HG03442 (cell line): Measurements from ENCODE around the gene DPP3.
A peak's percentile ranks its signal among the peaks of the same experiment; 100 is the strongest.

Experiments used
- ATAC-seq: cut with Tn5 transposase; IDR thresholded peaks from one replicate; pipeline ENCODE4 v1.9.1; 2021; ENCODE audit warnings: mild to moderate bottlenecking, moderate library complexity; ENCODE audit not compliant: unreplicated experiment

The DPP3 gene

DNA sequence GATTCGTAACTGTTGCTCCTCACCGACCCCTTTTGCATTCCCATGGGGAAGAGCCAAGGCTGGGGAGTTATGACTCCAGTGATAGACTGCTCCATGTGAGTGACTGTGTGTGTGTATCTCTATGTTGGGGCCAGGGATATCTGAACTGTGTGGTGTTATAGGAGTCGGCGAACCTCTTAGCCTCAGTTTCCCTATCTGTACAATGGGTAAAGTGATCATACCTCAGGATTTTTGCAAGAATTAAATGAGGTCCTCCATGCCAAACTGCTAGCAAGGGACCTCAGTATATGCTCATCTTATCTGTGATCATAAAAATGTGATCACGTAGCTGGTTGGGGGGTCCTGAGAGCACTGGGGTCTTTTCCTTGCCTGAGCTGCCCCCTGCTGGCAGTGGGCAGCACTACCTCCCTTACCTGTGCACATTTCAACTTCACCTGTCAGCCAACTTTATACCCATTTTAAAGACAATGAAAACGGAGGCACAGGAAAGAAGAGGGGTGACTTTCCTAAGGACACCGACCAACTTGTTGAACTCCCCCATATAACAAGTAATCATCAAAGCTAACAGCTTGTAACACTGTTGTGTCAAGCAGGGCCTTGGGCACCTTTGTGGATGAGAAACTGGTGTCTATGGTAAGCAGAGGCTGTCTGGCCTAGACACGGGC lies 1.4 kb upstream of the DPP3 start:
- no peak for ATAC-seq

DNA sequence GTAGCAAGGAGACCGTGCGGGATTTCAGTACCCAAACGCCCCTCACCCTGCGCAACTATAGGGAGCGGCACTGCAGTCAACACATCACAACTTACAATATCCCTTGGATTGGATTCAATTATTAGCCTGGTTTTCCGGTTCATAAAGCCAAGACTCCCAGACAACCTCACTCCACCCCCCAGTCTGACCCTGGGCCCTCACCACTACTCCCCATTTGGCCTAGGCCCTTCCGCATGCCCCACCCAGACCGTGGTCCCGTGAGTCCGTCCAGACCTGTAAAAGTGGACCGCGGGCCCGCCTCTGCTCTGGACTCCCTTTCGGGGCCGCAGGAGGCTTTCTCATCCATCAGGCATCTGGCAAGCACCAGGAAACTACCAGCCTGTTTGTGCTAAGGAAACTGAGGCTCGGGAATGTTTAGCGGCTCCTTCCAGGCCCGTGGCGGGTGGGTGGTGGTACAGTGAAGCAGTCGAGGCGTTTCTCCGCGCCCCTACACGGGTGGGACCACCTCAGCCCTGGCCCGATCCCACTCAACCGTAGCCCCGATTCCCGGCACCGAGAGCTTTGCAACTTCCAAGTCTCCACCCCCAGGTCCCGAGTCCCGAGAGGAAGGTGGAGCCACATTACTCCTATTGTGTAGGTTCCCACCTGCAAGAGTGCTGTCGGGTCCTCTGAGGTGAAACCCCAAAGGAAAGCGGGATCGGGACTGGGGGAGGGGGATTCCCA lies 679 bp upstream of the DPP3 start:
- peak; percentile 7 for ATAC-seq

DNA sequence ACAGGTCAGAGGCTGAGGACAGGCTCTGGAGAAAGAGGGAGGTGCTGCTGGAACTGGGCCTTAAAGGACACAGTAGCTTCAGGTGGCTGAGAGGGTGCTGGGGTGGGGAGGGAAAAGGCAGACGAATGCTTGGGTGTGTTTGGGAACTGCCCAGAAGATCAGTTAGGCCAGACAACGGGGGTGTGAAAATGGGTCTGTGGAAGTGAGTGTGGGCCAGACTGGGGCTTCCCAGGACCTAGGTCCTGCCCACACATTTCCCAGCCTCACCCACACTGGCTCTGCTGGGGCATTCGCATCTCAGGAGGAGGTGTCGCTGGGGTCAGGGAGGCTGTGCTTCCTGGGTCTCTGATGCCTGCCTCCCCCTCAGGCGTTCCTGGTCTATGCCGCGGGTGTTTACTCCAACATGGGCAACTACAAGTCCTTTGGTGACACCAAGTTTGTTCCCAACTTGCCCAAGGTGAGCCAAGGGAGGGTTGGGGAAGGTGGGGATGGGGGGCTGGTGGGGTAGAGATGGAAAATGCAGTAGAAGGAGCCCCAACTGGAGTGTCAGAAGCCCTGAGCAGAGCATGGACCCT lies 4.7 kb downstream of the DPP3 start:
- no peak for ATAC-seq

DNA sequence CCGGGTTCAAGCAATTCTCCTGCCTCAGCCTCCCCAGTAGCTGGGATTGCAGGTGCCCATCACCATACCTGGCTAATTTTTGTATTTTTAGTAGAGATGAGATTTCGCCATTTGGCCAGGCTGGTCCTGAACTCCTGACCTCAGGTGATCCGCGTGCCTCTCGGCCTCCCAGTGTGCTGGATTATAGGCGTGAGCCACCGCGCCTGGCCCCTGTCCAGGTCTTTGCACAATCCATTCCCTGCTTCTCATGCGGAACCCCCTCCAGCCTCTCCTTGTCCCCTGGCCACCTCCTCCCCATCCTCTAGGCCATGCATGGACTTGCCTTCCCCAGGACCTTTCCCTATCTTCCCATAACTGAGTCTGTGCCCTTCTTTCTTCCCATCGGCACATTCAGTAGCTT lies 8.7 kb downstream of the DPP3 start:
- no peak for ATAC-seq

DNA sequence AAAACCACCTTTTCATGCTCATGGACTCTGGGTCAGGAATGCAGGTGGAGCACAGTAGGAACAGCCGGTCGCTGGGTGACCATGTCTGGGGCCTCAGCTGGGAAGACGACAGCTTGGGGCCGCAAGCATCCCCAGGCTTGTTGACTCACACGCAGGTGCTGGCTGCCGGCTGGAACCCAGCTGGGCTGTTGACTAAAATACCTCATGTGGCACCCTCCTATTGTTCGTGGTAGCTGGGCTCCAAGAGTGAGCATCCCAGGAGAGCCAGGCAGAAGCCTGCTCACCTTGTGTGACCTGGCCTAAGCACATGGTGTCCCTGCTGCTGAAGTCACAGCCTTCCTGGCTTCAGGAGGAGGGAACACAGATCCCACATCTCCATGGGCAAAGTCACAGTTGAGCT lies 9.4 kb downstream of the DPP3 start:
- no peak for ATAC-seq

DNA sequence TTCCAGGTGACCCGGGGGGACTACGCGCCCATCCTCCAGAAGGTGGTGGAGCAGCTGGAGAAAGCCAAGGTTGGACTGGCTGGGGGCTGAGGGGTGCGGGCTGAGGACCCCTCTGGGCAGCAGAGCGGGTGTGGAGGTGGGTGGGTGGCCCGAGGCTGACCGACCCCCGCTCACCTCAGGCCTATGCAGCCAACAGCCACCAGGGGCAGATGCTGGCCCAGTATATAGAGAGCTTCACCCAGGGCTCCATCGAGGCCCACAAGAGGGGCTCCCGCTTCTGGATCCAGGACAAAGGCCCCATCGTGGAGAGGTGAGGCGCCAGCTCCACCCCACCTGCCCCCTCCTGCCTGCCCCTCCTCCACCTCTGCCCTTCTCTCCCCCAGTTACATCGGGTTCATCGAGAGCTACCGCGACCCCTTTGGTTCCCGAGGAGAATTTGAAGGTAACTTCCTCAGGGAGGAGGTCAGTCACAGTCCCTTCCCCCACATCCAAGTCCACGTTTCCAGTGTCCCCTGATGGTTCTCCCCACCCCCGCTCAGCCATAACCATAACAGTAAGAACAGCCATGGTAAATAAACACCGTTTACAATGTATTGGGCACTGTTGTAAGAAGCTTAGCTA lies 11.2 kb downstream of the DPP3 start:
- ATAC-seq: no peak

DNA sequence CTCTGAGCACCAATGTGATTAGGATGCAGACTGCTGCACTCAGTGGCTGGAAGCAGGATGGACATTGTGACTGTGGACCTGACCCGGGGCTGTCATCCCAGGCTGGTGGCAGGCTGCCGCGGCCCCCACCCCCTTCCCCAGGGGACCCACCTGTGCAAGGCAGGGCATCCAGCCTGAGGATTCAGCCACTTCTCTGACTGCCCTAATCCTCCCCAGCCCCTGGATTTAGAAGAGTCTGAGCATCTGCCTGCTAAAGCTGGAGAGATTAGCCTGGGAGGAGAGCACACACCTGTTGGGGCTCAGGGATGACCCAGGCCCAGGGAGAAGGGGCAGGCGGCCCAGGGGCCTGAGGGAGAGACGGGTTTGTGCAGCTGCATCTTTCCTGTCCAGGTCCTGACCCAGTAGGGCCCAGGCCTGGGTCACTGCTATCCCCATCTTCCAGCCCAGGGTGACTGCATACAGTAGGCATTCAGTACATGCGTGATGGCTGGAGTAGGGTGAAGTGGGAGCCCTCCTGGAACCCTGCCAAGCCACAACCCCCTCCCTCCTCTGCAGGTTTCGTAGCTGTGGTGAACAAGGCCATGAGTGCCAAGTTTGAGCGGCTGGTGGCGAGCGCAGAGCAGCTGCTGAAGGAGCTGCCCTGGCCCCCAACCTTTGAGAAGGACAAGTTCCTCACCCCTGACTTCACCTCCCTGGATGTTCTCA lies 12.1 kb downstream of the DPP3 start:
- ATAC-seq: no peak

DNA sequence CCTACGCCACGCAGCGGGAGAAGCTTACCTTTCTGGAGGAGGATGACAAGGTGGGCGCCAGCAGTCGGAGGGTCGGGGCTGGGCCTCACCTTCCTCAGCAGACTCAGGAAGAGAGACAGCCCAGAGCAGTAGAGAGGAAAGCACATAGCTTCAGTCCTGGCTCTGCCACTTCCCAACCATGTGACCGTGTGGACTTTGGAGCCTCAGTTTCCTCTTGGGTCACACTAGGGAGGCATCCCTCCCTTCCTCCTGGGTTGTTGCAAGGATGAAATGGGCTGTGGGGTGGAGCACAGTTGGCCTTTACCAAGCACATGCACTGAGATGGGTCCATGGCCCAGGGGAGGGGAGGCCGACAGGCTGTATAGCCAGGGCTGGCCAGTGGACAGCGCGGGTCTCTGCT lies 12.9 kb downstream of the DPP3 start:
- ATAC-seq: no peak

DNA sequence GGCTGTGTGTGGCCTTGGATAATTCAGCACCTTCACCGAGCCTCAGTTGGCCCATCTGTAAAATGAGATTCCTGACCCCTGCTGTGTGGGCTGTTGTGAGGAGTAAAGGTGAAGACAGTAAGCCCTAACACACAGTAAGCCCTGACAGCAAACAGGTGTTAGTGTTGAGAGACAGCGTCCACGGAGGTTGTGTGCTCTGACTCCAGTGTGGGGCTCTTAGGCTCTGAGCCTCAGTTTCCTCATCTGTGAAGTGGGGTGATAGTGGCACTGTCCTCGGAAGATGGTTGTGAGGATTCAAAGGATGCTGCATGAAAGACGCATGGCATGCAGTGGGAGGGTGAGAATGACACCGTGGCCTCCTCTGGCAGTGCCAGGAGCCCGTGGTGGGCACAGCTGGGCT lies 14.2 kb downstream of the DPP3 start:
- ATAC-seq: no peak

DNA sequence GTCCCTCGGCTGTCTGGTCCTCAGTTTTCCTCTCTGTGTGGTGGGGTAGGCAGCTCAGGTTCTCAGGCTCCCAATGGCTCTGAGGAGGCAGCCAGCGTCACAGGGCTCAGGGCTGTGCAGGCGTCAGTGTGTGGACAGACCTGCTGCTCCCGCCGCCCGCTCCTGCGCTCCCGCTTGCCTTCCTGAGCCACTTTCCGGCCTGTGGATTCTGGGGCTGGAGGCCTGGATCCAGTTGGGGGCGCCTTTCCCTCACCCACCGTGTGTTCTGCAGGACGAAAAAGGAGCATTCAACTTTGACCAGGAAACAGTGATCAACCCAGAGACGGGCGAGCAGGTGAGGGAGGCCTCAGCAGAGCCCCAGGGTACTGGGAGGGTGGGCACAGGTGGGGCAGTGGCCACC lies 14.7 kb downstream of the DPP3 start:
- ATAC-seq: no peak

DNA sequence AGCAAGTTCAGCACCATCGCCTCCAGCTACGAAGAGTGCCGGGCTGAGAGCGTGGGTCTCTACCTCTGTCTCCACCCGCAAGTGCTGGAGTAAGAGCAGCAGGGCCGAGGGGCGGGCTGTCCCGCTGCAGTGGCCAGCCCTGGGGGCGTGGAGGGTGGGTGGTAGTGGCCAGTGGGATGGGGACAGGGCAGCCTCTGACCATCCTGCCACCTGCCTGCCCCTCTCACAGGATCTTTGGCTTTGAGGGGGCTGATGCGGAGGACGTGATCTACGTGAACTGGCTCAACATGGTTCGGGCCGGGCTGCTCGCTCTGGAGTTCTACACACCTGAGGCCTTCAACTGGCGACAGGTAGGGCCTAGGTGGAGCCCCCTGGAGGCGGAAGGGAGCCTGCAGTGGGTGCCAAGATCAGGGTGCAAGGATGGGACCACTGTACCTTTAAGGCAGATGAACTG lies 15.2 kb downstream of the DPP3 start:
- ATAC-seq: no peak

DNA sequence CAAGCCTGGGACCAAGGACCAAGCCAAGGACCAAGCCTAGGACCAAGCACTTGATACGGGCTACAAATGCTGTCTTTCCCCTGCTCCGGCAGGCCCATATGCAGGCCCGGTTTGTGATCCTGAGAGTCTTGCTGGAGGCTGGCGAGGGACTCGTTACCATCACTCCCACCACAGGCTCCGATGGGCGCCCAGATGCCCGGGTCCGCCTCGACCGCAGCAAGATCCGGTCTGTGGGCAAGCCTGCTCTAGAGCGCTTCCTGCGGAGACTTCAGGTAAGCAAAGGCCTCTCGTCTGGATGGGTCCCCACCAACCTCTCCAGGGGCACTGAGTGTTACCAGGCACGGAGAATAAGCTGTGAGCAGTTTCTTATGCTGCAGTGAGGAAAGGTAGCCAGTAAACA lies 17.0 kb downstream of the DPP3 start:
- no peak for ATAC-seq

DNA sequence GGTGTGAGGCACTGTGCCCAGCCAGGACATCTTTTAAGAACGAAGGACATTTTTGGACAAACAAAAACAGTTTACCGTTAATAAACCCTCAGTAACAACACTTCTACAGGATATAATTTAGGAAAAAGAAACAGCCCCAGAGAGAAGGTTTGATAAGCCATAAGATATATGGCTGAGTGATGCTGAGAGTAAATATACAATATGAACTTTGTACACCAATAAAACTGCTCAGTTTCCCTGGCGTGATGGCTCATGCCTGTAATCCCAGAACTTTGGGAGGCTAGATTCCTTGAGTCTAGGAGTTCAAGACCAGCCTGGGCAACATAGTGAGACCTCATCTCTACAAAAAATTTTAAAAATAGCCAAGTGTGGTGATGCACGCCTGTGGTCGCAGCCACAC lies 18.3 kb downstream of the DPP3 start:
- no peak for ATAC-seq

DNA sequence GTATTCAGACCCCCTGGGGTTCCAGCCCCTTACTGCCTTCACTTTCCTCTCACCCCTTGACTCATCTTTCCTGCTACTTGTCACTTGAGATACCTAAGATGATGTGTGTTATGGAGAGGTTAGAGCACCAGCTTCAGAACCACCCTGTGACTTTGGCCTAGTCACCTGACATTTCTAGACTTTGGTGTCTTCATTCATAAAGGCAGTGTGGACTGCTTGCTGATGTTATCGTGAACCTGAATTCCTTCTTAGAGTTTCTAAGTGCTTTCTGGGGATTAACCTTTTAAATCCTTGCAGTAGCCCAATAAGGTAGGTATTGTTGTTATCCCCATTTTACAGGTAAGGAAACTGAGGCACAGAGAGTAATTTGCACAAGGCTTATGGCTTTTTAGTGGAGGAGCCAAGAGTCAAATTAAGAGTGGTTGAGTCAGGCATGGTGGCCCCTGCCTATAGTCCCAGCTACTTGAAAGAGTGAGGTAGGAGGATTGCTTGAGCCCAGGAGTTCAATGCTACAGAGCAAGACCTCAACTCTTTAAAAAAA lies 25.1 kb downstream of the DPP3 start:
- ATAC-seq: no peak

DNA sequence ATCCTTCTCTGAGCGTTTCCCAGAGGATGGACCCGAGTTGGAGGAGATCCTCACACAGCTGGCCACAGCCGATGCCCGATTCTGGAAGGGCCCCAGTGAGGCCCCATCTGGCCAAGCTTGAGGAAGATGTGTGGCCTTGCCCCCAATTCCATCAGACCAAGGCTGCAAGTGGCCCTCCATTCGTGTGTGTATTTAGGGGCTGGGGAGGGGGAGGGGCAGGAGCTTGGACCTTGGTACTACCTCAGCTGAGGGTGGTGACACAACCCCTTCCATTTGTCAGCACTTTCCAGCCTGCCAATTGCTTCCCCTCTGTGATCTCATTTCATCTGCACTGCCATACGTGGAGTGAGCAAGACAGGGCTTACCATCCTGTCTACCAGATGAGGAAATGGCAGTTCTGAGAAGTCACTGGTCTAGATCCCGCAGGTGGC lies 28.9 kb downstream of the DPP3 start:
- no peak for ATAC-seq

DNA sequence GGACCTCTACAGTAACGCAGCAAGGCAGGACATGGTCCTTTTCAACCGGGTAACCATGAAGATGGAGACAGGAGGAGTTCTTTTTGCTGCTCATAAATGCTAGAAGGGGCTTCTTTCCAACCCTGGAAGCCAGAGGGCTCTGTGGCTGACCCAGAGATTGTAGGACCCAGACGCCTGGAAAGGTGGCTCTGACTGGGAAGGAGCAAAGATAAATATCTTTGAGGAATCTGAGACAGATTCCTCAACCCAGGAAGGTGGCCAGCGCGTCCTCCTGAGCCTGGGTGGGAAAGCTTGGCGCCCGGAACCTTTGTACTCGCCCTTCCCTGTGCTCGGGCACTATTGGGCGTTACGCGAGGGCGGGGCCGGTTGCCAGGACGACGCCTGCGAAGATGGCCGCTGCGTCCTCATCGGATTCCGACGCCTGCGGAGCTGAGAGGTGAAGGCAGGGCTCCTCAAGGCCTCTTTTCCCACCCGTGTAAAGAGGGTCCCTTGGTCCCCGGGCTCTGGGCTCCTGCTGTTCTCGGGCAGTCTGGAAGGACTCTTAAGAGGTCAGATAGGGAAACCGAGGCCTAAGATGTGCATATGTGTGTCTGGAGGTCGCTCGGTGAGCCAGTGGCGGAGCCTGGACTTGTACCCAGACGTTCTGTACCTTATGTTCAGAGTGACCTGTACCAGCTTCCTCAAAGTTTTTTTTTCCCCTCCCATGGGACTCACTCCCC lies 30.2 kb downstream of the DPP3 start, which contains the start of gene BBS1:
Gene BBS1, plus strand, starts transcription at position 365 of the 719 bp plus-strand sequence. Its CDS starts 25 bp downstream, at position 390.
- peak; percentile 85 for ATAC-seq

DNA sequence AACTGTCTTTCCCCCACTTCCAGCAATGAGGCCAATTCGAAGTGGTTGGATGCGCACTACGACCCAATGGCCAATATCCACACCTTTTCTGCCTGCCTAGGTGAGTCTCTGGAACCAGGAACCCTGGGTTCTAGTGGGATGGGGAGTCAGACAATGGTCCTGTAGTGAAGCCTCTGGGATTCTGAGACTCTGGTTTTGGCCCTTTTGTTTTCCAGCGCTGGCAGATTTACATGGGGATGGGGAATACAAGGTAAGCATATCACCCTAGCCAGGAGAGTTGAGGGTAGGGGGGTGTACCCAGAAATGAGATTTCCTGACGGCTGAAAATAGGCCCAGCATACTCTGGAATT lies 30.7 kb downstream of the DPP3 start:
- no peak for ATAC-seq

DNA sequence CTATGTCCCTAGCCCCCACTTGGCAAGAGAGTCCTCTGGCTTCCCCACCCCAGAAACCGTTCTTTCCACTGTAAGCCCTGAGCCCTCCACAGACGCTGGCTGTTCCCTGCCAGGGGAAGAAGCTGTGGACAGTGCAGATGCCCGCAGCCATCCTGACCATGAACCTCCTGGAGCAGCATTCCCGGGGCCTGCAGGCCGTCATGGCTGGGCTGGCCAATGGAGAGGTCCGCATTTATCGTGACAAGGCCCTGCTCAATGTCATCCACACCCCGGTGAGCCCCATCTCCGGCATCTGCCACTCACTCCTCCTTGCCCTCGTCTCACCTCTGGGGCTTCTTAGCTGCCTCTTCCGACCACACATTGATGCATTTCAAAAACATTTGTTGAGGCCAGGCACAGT lies 43.4 kb downstream of the DPP3 start:
- ATAC-seq: no peak

DNA sequence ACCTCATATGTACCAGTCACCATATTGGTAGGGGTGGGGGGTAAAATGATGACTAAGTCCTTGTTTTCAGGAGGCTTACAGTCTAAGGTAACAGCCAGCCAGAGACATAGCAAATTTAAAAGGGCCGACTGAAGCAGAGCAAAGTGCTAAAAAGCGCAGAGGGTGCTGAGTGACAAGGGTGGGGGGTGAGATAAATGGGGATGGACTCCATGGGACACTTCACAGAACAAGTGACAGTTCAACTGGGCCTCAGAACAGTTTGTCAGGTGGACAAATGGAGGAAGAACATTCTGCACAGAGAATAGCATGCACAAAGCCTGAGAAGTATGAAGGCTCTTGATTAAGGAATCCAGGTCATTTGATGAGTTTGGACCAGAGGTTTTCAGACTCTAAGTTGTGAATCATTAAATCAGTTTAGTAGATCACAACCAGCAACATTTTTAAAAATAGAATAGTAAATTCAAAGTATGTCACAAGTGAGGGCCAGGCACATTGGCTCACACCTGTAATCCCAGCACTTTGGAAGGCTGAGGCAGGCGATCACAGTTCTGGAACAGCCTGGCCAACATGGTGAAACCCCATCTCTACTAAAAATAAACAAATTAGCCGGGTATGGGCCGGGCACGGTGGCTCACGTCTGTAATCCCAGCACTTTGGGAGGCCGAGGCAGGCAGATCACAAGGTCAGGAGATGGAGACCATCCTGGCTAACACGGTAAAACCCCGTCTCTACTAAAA lies 44.2 kb downstream of the DPP3 start:
- no peak for ATAC-seq

DNA sequence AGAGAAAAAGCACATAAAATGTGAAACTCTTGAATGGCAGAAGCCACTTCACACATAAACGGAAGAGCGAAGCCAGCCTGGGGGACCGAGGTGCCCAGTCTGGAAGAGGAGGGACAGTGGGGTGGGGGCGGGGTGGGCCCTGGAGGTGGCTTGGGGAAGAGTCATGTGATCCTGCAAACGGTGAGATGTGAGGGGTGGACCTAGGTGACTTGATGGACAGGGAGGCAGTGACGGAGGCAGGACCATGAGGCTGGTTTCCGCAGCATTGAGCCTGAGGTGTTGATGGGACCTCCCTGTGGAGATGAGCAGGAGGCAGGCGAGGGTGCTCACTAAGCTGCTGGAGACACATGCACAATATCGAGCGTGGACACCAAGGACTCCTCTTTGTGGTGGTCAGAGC lies 48.8 kb downstream of the DPP3 start:
- no peak for ATAC-seq
